ENCODE data around the gene ADARB2. TPM values are rescaled to one million over a fixed set of nuclear protein-coding genes. Genes with fewer than 3 reads are reported as not detected.

ADARB2 gene
- total RNA-seq, 3 donors from 2014 or later (not counting 1 experiment from before 2014, with no cell fraction given) = 0.27 to 0.78 (median 0.40) TPM

DNA sequence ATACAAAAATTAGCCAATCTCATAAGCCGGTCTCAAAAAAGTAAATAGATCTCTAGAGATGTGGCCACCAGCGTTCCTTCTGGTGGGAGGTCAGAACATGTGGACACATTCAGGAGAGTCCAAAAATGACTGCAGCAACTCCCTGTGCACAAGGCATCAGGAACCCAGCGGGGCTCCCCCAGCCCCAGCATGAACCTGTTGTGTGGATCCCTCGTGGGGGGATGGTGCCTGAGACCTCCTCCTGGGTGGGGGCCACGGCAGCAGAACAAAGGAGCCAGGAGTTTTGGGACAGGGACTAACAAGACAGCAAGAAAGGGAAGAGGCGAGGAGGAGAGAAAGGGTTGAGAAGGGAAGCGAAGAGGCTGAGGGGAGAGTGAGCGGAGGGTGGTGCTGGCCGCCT lies 559.4 kb downstream of the ADARB2 start:
- no peak overlapping the region for H3K27ac Mint-ChIP-seq
- no peak overlapping the region for H3K27ac ChIP-seq (ENCODE audit: low read length)
- no peaks in the 10 kb centered on the region for H3K4me1 ChIP-seq (ENCODE audit: control insufficient read depth, insufficient read depth, low read length)
- DNase-seq (no peak), ATAC-seq (no peak)
- H3K27me3 Mint-ChIP-seq (ENCODE audit: low read depth in 2 of 2) = no peaks in the 10 kb centered on the region
- H3K4me1 Mint-ChIP-seq = peaks cover 0 to 9% of the 10 kb centered on the region in 2 donors
- TF ChIP-seq, protein P1, sequence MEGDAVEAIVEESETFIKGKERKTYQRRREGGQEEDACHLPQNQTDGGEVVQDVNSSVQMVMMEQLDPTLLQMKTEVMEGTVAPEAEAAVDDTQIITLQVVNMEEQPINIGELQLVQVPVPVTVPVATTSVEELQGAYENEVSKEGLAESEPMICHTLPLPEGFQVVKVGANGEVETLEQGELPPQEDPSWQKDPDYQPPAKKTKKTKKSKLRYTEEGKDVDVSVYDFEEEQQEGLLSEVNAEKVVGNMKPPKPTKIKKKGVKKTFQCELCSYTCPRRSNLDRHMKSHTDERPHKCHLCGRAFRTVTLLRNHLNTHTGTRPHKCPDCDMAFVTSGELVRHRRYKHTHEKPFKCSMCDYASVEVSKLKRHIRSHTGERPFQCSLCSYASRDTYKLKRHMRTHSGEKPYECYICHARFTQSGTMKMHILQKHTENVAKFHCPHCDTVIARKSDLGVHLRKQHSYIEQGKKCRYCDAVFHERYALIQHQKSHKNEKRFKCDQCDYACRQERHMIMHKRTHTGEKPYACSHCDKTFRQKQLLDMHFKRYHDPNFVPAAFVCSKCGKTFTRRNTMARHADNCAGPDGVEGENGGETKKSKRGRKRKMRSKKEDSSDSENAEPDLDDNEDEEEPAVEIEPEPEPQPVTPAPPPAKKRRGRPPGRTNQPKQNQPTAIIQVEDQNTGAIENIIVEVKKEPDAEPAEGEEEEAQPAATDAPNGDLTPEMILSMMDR (IDR thresholded peaks at IDR 0.05) = no peak
- H3K36me3 Mint-ChIP-seq = no peaks in the 10 kb centered on the region
- WGBS (ENCODE audit: insufficient coverage) = 84% methylated on average over 9 of the region's 9 CpGs
- H3K4me3 Mint-ChIP-seq = no peak overlapping the region
- H3K36me3 ChIP-seq (ENCODE audit: control insufficient read depth, insufficient read depth, low read length) = no peaks in the 10 kb centered on the region
- no peaks in the 10 kb centered on the region for H3K9me3 ChIP-seq (ENCODE audit: control insufficient read depth, insufficient read depth, low read length)
- H3K4me3 ChIP-seq (ENCODE audit: low read length) = no peak overlapping the region
- H3K27me3 ChIP-seq (ENCODE audit: control insufficient read depth, insufficient read depth, low read length) = no peaks in the 10 kb centered on the region
- intact Hi-C loops (cut with micrococcal nuclease) = no loop called here
- no peaks in the 10 kb centered on the region for H3K9me3 Mint-ChIP-seq

GRCh38 chr10:1175956-1176565 lies 561.3 kb downstream of the ADARB2 start:
- H3K9me3 ChIP-seq (ENCODE audit: control insufficient read depth, insufficient read depth, low read length) = no peaks in the 10 kb centered on the region
- DNase-seq = no peak
- intact Hi-C loops (cut with micrococcal nuclease) = no loop called here
- H3K4me3 Mint-ChIP-seq = no peak overlapping the region
- no peak overlapping the region for H3K27ac Mint-ChIP-seq
- TF ChIP-seq, protein P1 (IDR thresholded peaks at IDR 0.05) = no peak
- no peak for ATAC-seq
- no peaks in the 10 kb centered on the region for H3K27me3 ChIP-seq (ENCODE audit: control insufficient read depth, insufficient read depth, low read length)
- no peak overlapping the region for H3K4me3 ChIP-seq (ENCODE audit: low read length)
- H3K27me3 Mint-ChIP-seq (ENCODE audit: low read depth in 2 of 2) = no peaks in the 10 kb centered on the region
- no peaks in the 10 kb centered on the region for H3K4me1 ChIP-seq (ENCODE audit: control insufficient read depth, insufficient read depth, low read length)
- H3K36me3 Mint-ChIP-seq = no peaks in the 10 kb centered on the region
- H3K9me3 Mint-ChIP-seq = no peaks in the 10 kb centered on the region
- H3K4me1 Mint-ChIP-seq = peaks cover 0 to 9% of the 10 kb centered on the region in 2 donors
- WGBS (ENCODE audit: insufficient coverage) = 85% methylated on average over 23 of the region's 23 CpGs
- H3K27ac ChIP-seq (ENCODE audit: low read length) = no peak overlapping the region
- no peaks in the 10 kb centered on the region for H3K36me3 ChIP-seq (ENCODE audit: control insufficient read depth, insufficient read depth, low read length)

- intact Hi-C loops (cut with micrococcal nuclease) = no loop called here
- H3K27me3 ChIP-seq (ENCODE audit: control insufficient read depth, insufficient read depth, low read length) = no peaks in the 10 kb centered on the region
- 82% methylated on average over 5 of the region's 5 CpGs for WGBS (ENCODE audit: insufficient coverage)
- Mint-ChIP-seq H3K36me3 (no peaks in the 10 kb centered on the region), H3K27ac (no peak overlapping the region), H3K4me1 (peaks cover 0 to 9% of the 10 kb centered on the region in 2 donors), H3K4me3 (no peak overlapping the region), H3K27me3 (ENCODE audit: low read depth in 2 of 2) (no peaks in the 10 kb centered on the region), H3K9me3 (no peaks in the 10 kb centered on the region)
- TF ChIP-seq, protein P1 (IDR thresholded peaks at IDR 0.05) = no peak
- H3K9me3 ChIP-seq (ENCODE audit: control insufficient read depth, insufficient read depth, low read length) = no peaks in the 10 kb centered on the region
- no peaks in the 10 kb centered on the region for H3K4me1 ChIP-seq (ENCODE audit: control insufficient read depth, insufficient read depth, low read length)
- H3K4me3 ChIP-seq (ENCODE audit: low read length) = no peak overlapping the region
- no peaks in the 10 kb centered on the region for H3K36me3 ChIP-seq (ENCODE audit: control insufficient read depth, insufficient read depth, low read length)
- DNase-seq (no peak), ATAC-seq (peak in 1 of 3 donors; percentile 25)
- no peak overlapping the region for H3K27ac ChIP-seq (ENCODE audit: low read length)
Observed at GRCh38 chr10:1174022-1174421, 563.3 kb downstream of the ADARB2 start.

- 91% methylated on average over 27 of the region's 27 CpGs for WGBS (ENCODE audit: insufficient coverage)
- Mint-ChIP-seq H3K9me3 (no peaks in the 10 kb centered on the region), H3K27me3 (ENCODE audit: low read depth in 2 of 2) (peaks cover 0 to 5% of the 10 kb centered on the region in 2 donors), H3K4me3 (no peak overlapping the region), H3K36me3 (no peaks in the 10 kb centered on the region), H3K4me1 (peaks cover 0 to 9% of the 10 kb centered on the region in 2 donors), H3K27ac (no peak overlapping the region)
- H3K9me3 ChIP-seq (ENCODE audit: control insufficient read depth, insufficient read depth, low read length) = no peaks in the 10 kb centered on the region
- no peak overlapping the region for H3K4me3 ChIP-seq (ENCODE audit: low read length)
- TF ChIP-seq, protein P1 (IDR thresholded peaks at IDR 0.05) = no peak
- no peaks in the 10 kb centered on the region for H3K36me3 ChIP-seq (ENCODE audit: control insufficient read depth, insufficient read depth, low read length)
- intact Hi-C loops (cut with micrococcal nuclease) = no loop called here
- no peak overlapping the region for H3K27ac ChIP-seq (ENCODE audit: low read length)
- no peaks in the 10 kb centered on the region for H3K27me3 ChIP-seq (ENCODE audit: control insufficient read depth, insufficient read depth, low read length)
- DNase-seq (no peak), ATAC-seq (no peak)
- H3K4me1 ChIP-seq (ENCODE audit: control insufficient read depth, insufficient read depth, low read length) = no peaks in the 10 kb centered on the region
Observed at GRCh38 chr10:1173091-1173490, 564.2 kb downstream of the ADARB2 start.
